ENCODE data around the gene SREBF1. TPM values are rescaled to one million over a fixed set of nuclear protein-coding genes. Genes with fewer than 3 reads are reported as not detected.

Gene SREBF1
- polyA plus RNA-seq, 3 donors, result 39.8 to 58.2 (median 45.8) TPM

DNA sequence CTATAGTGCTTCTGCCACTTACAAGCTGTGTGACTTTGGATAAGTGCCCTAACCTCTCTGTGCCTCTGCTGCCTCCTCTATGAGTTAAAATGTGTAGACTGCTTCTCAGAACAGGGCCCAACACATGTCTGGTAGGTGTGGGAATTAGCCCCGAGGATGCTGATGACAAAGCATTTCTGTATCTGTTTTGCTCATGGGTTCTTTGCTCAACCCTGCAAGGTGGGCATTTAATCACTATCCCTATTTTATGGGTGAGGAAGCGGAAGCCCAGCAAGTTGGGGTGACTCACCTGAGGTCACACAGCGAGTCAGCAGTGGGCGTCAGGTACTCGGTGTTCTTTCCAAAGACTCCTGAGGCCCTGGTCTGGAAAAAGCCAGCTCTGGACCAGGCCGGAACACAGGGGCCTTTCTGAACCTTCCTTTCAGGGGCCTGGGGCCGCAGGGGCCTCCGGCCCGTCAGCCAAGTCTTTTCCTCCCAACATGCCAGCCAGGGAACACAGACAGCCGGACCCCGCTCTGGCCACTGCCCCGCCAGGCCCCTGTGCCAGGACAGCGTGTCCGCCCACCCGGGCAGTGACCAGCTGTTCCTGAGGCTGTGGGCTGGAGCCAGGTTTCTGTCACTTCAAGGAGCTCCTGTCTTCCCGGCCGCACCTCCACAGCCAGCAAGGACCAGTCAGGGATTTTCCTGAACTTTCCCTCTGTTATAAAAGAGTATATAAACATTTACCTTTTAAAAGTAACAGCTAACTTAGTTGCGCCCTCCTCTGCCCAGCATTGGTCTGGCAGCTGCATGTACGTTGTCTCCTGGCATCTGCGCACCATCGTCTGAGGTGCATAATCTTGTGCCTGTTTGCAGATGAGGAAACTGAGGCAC lies 62.5 kb downstream of the SREBF1 start:
- DNase-seq (ENCODE audit: extremely low read depth in 1 of 11, low read depth in 9 of 11, low spot score in 4 of 11), result no peak

DNA sequence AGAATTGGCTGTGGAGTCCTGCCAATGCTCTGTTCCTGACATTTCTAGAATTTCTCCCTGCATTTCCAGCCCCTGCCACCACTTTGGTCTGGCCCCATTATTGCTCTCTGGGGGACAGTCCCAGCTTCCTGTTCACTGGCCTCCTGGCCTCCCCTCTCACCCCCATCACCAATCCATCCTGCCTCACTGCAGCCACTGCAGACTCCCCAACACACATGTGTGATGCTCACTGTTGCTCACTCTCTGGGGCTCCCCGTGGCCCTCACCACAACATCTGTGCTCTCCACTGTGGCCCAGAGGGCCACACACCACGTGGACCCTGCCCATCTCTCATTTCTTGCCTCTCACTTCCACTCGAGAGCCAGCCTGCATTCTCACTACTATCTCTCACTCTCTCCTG lies 64.6 kb downstream of the SREBF1 start:
- no peak for DNase-seq (ENCODE audit: extremely low read depth in 1 of 11, low read depth in 9 of 11, low spot score in 4 of 11)

DNA sequence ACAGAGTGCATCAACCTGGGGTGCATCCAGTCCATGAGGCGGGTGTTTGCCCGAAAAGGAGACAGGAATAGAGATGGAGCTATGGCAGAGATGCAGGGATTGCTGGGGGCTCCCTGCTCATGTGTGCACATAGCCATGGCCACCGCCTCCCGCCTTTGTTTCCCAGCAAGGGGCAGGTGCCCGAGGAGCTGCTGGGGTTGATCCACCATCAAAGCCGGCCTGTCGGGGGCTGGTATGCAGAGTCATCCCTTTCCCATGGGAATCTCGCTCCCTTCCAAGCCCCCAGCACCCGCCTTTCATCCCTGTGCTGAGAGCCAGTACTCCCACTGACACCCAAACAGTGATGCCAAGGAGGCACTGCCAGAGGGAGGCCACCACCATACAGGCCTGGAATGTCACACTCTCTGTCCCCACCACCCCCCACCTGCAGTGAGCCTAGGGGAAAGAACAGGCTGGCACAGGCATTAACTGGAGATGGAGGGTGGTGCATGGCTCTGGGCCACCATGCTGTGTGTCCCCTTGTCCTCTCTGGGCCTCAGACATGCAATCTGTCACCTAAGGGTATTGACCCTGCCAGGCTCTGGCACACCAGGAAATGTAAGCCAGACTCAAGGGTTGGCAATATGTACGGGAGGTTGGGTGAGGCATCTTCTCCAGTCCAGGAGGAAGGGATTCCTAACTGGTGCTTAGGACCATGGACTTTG lies 65.1 kb downstream of the SREBF1 start:
- DNase-seq (ENCODE audit: extremely low read depth in 1 of 11, low read depth in 9 of 11, low spot score in 4 of 11), result no peak

DNA sequence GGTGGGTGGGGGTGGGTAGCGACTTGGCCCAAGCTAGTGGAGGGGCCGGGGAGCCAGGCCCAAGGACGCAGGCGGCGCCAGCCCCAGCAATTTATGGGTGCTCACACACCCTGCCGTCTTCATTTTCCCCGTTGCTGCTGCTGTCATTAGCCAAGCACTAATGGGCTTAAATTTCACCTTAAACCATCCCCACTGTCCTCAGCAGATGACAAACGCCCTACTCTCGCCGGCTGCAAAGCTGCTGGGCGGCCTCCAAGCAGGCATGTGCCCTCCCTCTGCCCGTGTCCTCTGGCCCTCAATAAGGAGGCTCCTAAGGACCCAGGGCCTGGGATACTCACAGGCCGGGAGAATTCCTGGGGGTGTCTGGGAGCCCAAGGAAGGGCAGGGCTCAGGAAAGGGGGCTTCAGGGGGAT lies 66.1 kb downstream of the SREBF1 start:
- no peak for DNase-seq (ENCODE audit: extremely low read depth in 1 of 11, low read depth in 9 of 11, low spot score in 4 of 11)

DNA sequence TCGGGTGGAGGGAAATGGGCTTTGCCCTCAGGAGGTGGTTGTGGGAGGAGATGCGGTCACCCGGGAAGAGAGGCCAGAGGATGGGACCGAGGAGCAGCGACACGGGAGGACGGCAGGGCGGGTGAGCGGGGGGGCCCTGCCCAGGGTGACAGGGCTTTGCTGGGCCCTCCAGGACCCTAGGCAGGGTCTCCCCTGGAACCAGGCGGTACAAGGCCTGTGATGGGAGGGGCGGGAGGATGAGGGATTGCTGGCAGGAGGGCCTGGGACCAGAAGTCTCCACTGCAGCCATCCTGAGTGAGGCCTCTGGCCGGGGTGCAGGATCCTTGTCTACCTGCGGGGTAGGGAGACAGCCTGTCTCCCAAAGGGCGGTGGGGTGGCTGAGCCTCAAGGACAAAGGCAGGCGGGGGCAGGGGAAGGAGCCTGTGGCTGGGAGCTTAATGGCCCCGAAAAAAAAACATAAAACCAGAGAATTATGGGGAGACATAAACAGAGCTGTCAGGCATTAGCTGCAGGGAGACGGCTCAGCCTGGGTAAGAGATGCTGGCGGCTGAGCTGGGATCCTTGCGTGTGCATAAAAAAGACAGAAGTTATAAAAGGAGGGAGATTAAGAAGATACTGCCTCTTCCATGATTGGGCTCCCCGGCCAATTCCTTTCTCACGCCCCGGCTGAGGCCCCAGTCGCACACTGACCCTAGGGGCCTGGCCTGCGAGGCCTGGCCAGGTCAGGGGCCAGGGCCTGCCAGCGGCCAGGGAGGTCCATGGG lies 66.7 kb downstream of the SREBF1 start:
- no peak for DNase-seq (ENCODE audit: extremely low read depth in 1 of 11, low read depth in 9 of 11, low spot score in 4 of 11)

DNA sequence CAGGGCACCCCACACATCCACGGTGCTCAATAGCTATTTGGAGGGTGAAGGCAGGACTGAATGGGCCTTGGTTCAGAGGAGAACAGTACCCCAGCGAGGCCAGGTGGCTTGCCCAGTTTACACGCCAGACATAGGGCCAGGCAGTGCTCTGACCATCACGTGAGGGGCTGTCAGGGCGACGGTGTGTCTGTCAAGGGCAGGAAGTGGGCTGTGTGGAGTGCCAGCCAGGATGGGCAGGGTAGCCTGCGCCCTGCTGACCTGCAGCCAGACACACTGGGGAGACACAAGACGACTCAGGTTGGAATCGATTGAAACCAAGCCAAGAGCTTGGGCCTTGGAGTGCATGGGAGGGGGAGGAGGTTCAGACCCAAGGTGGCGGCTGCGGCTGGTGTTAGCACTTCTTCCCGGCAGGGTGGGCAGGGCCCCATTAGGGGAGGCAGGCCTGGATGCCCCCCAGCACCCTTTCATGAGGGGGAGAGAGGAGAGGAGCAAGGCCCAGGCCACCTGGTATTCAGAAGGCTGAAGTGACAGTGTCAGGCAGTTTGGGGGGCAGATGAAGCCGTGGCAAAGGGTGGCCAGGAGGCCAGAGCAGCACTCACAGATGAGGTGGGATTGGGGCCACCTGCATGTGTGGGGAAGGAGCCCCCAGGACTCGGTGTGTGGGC lies 68.2 kb downstream of the SREBF1 start:
- no peak for DNase-seq (ENCODE audit: extremely low read depth in 1 of 11, low read depth in 9 of 11, low spot score in 4 of 11)

DNA sequence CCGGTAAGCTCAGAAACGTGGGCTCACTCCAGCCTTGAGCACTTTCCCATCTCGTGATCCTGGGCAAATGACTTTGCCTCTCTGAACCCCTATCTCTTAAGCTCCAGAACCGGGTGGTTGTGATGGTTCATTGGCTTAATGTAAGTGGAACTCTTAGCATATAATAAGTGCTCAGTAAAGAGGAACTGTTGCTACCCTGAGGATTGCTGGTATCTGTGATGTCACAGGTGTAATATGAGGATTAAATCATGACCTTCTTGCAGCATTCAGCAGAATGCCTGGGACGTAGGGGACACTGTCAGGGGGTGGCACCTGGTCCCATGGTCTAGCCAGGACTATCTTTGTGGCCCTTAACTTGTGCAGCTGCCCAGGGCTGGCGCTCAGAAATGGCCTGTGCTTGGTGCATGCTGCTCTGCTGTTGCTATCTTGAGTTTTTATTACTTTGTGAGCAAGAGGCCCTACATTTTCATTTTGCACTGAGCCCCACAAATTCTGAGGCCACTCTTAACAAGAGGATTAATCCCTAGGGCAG lies 68.8 kb downstream of the SREBF1 start:
- DNase-seq (ENCODE audit: extremely low read depth in 1 of 11, low read depth in 9 of 11, low spot score in 4 of 11), result no peak

DNA sequence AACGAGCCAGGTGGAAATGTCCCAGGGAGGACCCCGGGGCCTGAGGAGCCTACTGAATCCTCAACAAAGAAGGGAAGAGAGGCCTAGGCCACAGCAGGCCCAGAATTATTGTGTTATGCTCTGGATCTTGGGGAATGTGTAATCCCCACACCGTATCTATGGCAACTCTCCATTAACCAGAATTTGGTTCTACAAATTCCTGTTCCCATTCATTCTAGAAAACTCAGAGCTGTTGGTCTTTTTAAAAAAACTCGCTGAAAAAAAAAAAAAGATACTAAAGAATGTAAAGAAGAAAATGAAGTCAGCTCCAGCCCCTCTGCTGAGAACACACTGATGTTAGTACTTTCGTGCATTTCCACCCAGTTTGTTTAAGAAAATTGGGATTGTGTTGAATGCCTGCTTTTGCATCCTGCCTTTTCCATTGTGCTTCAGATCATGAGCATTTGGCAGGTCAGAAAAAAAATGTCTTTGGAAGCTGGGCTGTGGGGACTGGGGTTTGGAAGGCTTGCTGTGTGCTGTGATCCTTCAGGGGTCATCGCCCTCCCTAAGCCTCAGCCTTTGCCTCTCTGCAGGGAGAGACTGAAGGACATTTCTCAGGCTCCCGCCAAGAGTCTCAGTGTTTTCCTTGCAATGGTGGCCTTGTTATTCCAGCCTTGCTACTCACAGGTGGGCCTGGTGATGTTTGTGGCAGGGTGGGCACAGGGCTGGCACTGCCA lies 69.5 kb downstream of the SREBF1 start:
- no peak for DNase-seq (ENCODE audit: extremely low read depth in 1 of 11, low read depth in 9 of 11, low spot score in 4 of 11)

DNA sequence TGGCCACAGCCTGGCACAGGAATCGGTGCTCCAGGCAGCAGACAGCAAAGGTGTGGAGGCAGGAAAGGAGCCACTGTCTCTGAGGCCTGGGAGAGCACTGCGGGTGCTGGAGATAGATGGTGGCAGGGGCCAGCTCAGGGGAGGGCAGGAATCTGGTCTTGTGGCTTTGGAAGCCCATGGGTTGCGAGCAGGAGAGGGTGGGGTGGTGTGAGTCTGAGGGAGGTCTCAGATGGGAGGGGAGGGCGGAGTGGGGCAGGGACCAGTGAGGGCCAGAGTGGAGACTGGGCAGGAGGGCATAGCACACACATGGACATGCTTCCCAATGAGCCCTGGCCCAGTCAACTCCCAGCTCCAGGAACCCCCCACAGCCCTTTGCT lies 70.1 kb downstream of the SREBF1 start:
- DNase-seq (ENCODE audit: extremely low read depth in 1 of 11, low read depth in 9 of 11, low spot score in 4 of 11), result no peak

DNA sequence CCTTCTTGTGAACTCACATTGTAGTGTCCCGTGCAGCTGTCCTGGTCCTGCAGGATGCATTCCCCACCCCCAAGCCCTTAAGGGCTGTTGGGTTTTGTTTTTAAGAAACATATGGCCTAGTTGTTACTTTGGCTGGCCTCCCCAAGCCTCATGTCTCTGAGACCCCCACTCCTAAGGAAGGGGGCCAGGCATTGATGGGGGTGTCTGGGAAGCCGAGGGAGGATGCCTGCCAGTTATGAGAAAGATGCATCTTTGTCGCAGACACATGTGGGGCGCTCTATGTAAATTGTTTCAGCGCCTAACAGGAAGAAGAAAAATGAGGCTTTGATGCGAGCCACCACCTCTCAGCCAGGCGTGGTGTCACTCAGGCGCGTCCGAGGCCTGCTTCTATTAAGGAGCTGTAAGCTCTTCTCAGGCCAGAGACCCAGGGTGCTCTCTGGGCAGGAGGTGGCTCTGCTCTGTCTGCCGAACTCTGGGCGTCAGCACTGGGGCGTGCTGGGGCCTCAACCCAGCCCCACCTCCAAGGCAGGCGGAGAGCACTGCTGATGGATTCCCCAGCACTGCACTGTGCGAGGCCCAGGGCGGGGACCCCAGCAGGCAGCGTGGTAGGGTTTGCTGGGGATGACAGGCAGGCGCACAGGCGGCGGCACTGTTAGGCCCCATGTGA lies 70.6 kb downstream of the SREBF1 start:
- DNase-seq (ENCODE audit: extremely low read depth in 1 of 11, low read depth in 9 of 11, low spot score in 4 of 11), result no peak

DNA sequence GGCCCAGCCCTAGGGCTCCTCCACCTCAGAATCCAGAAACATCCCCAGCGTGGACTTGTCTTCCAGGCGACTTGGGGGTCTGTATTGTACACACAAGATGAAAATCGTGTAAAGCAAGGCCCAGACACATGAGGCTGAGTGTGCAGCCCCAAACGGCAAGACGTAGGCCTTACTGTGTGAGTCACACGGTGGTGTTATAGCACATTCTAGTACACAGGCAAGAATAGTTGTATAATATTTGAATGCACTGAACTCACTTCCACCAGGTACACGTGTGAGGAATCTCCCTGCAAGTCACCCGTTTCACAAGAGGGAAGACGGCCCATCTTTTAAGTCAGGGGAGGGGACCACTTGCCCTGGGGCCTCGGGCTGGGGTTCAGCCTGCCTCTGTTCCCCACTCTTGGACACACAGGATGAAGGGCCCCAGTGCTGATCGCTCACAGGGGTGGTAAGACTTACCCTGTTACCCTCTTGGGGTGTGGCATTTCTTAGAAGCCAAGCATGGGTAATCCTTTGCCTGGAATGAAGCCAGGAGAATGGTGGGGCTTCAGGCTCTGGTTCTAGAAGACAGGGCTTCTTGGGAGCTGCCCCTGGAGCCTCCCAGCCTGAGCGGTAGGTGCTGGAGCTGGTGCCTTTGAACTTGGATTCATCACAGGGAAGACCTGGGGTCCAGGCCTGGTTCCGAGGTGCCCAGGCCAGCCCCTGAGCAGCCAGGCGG lies 71.3 kb downstream of the SREBF1 start:
- no peak for DNase-seq (ENCODE audit: extremely low read depth in 1 of 11, low read depth in 9 of 11, low spot score in 4 of 11)

DNA sequence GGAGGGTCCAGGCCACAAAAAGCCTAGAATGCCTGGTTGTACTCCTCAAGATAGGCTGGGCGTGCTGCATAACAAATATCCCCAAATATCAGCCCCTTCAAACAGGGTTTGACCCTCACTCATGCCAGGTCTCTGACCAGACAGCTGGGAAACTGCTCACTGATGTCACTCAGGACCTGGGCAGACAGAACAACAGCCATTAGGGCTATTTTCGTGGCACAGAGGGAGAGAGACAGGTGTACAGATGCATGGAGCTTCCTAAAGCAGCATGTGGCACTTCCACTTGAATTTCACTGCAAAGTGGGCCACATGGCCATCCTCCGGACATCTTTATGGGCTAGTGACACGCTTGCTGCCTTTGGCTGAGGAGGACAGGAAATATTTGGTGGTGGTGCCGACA lies 73.1 kb downstream of the SREBF1 start:
- no peak for DNase-seq (ENCODE audit: extremely low read depth in 1 of 11, low read depth in 9 of 11, low spot score in 4 of 11)

DNA sequence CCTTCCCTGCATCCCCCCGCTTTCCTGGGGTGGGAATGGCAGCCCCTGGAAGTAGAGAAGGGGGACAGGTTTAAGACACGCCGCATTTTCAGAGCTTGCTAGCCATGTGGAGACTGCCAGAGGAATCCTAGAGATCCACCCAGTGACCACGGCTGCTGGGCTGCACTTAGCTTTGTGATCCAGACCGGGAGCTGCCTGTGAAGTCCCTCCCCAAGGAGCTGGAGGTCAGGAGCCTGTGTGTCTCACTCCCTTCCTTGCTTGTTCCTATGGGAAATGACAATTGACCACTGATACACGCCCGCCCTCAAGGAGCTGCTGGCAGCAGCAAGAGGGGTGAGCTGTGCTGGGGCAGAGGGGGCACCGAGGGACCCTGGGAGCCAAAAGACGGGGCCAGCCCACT lies 73.7 kb downstream of the SREBF1 start:
- DNase-seq (ENCODE audit: extremely low read depth in 1 of 11, low read depth in 9 of 11, low spot score in 4 of 11), result no peak

DNA sequence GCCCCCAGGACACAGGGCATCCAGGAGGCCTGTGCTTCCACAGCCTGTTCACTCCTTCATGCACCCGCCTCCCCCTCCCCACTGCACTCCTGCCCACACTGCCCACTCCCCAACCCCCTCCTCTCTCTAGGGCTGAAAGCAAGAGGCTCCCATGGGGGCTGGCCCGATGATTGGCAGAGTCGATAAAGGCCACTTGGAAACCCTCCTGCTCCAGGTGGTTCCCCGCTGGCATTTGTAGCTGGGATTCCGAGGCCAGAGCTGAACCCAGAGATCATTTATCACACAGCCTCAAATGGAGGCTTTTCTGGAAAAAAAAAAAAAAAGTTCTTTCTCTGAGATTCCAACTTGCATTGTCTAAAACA lies 74.1 kb downstream of the SREBF1 start:
- DNase-seq (ENCODE audit: extremely low read depth in 1 of 11, low read depth in 9 of 11, low spot score in 4 of 11), result no peak
